SK-N-MC (cell line): ENCODE results near the gene PSMD7.
"Not testable (repeated sequence)": the region's sequence is repeated elsewhere in the genome, so short reads cannot be mapped to it uniquely, and the experiment has no call there.

Experiments used
- EZH2 ChIP-seq: fragments of 200-600 bp; sonication (generic); IDR thresholded peaks from one replicate; pipeline ENCODE4 v1.6.1; 2017; ENCODE audit warnings: antibody characterized with exemption
- FOXP2 ChIP-seq: optimal IDR thresholded peaks from 2 replicates; pipeline ENCODE3; 2011; ENCODE audit warnings: mild to moderate bottlenecking, moderate library complexity; ENCODE audit not compliant: insufficient read depth; ENCODE audit errors: extremely low read length, control extremely low read depth
- POLR2AphosphoS5 ChIP-seq: IDR thresholded peaks from 2 replicates; pipeline ENCODE4 v1.6.1; 2012; ENCODE audit warnings: mild to moderate bottlenecking, low read depth, low read length, borderline replicate concordance

DNA sequence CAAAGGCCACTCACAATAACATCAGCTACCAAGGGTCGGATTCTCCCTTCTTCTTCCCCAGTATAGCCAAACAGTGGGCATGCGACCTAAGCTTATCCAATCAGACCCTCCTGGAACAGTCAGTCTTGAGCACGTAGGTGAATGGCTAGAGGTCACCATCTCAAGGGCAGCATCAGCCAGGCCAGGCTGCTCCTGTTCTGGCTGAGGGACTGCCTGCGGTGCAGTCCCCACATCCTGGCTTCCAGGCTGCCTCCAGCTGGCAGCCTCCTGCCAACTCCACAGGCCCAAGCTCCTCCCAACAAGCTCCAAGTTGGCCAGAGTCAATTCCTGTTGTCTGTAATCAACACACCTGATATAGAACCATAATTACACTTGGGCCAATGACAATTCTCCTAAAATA, 56.4 kb downstream of the PSMD7 start:
- not testable (repeated sequence) for TF ChIP-seq POLR2AphosphoS5, EZH2, FOXP2
